Measurements from ENCODE around the gene KATNIP. TPM values are rescaled to one million over a fixed set of nuclear protein-coding genes. Genes with fewer than 3 reads are reported as not detected.

Gene KATNIP
- polyA plus RNA-seq, 1 of the 3 experiments (the other 2 are of a cell fraction), result 25.5 TPM

DNA sequence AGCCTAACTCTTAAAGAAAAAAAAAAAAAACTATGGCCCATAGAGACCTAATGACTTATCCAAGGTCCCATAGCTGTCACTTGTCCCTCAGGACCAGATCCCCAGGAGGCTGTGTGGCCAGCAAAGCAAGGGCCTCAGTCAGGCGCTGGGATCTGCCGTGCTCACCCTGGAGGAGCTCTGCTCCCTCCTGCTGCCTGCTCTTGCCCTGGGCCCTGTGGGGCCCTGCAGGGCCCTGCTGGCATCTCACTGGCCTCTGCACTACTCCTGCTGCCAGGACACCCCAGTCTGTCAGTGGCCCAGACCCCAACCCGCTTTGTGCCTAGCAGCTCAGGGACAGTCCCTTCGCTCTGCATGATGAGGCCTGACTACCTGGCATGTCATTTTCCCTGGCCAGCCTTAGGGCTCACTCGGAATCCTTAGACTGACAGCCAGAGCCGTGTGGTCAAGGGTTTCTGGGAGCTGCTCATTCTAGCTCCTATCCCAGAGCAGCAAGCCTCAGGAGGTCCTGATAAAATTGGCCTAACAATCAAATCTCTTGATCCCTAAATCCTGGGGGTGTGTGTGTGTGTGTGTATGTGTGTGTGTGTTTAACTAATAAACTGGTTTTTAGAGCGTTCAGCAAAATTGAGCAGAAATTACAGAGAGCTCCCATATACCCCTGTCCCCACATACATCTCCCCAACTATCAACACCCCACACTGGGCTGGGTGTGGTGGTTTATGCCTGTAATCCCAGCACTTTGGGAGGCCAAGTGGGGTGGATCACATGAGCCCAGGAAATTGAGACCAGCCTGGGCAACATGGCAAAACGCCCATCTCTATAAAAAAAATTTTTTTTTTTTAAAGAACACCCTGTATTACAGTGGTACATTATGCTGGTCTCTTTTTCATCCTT lies 21.7 kb downstream of the KATNIP start:
- no peaks in the 10 kb centered on the region for H3K9me3 ChIP-seq
- peaks cover 0 to 8% of the 10 kb centered on the region in 2 experiments for H3K36me3 ChIP-seq (replicated peaks in 1 of 2; ENCODE audit: control insufficient read depth in 1 of 2, insufficient read depth in 2 of 2, low read length in 1 of 2)
- no peaks in the 10 kb centered on the region for H4K20me1 ChIP-seq (ENCODE audit: insufficient read depth)
- DNase-seq, result no peak
- ChIA-PET POLR2A (no interaction called here), CTCF (no interaction called here)
- H3K4me1 ChIP-seq (ENCODE audit: control insufficient read depth in 1 of 2, insufficient read depth in 2 of 2, low read depth in 1 of 2, low read length in 1 of 2), result peaks cover 9 to 11% of the 10 kb centered on the region in 2 experiments; a peak in 2 of 4 replicates
- TF ChIP-seq FOXM1 (IDR thresholded peaks at IDR 0.05; ENCODE audit: low read depth) (no peak), FOXJ3 (CRISPR knock-in tag; IDR thresholded peaks at IDR 0.05) (no peak), MEF2A (IDR thresholded peaks at IDR 0.05; ENCODE audit: borderline replicate concordance, low read depth) (no peak), GATA2 (CRISPR knock-in tag; IDR thresholded peaks at IDR 0.05) (no peak), MXI1 (IDR thresholded peaks at IDR 0.05; ENCODE audit: low read depth, low read length) (no peak), GABPA (IDR thresholded peaks at IDR 0.05; ENCODE audit: low read depth) (no peak), POLR2AphosphoS5 (IDR thresholded peaks at IDR 0.05; ENCODE audit: low read depth, low read length) (no peak), JUND (IDR thresholded peaks at IDR 0.05) (no peak), CHD2 (IDR thresholded peaks at IDR 0.05; ENCODE audit: low read length, partially characterized antibody) (no peak), FOSL2 (IDR thresholded peaks at IDR 0.05; ENCODE audit: borderline replicate concordance, low read depth) (no peak), TEAD4 (IDR thresholded peaks at IDR 0.05; ENCODE audit: borderline replicate concordance, insufficient read depth) (no peak), RFX5 (IDR thresholded peaks at IDR 0.05; ENCODE audit: low read length) (no peak), ELF1 (IDR thresholded peaks at IDR 0.05) (no peak), RXRA (IDR thresholded peaks at IDR 0.05; ENCODE audit: borderline replicate concordance, low read depth) (no peak), RAD21 (IDR thresholded peaks at IDR 0.05; ENCODE audit: low read length) (no peak)
- TF ChIP-seq, protein P1, sequence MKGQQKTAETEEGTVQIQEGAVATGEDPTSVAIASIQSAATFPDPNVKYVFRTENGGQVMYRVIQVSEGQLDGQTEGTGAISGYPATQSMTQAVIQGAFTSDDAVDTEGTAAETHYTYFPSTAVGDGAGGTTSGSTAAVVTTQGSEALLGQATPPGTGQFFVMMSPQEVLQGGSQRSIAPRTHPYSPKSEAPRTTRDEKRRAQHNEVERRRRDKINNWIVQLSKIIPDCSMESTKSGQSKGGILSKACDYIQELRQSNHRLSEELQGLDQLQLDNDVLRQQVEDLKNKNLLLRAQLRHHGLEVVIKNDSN (IDR thresholded peaks at IDR 0.05; ENCODE audit: borderline replicate concordance, low read depth), result no peak
- TF ChIP-seq, protein P2, sequence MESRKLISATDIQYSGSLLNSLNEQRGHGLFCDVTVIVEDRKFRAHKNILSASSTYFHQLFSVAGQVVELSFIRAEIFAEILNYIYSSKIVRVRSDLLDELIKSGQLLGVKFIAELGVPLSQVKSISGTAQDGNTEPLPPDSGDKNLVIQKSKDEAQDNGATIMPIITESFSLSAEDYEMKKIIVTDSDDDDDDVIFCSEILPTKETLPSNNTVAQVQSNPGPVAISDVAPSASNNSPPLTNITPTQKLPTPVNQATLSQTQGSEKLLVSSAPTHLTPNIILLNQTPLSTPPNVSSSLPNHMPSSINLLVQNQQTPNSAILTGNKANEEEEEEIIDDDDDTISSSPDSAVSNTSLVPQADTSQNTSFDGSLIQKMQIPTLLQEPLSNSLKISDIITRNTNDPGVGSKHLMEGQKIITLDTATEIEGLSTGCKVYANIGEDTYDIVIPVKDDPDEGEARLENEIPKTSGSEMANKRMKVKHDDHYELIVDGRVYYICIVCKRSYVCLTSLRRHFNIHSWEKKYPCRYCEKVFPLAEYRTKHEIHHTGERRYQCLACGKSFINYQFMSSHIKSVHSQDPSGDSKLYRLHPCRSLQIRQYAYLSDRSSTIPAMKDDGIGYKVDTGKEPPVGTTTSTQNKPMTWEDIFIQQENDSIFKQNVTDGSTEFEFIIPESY (IDR thresholded peaks at IDR 0.05; ENCODE audit: borderline replicate concordance, low read depth), result no peak
- TF ChIP-seq, protein P3, sequence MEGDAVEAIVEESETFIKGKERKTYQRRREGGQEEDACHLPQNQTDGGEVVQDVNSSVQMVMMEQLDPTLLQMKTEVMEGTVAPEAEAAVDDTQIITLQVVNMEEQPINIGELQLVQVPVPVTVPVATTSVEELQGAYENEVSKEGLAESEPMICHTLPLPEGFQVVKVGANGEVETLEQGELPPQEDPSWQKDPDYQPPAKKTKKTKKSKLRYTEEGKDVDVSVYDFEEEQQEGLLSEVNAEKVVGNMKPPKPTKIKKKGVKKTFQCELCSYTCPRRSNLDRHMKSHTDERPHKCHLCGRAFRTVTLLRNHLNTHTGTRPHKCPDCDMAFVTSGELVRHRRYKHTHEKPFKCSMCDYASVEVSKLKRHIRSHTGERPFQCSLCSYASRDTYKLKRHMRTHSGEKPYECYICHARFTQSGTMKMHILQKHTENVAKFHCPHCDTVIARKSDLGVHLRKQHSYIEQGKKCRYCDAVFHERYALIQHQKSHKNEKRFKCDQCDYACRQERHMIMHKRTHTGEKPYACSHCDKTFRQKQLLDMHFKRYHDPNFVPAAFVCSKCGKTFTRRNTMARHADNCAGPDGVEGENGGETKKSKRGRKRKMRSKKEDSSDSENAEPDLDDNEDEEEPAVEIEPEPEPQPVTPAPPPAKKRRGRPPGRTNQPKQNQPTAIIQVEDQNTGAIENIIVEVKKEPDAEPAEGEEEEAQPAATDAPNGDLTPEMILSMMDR (IDR thresholded peaks at IDR 0.05), result no peak
- TF ChIP-seq, protein P4, sequence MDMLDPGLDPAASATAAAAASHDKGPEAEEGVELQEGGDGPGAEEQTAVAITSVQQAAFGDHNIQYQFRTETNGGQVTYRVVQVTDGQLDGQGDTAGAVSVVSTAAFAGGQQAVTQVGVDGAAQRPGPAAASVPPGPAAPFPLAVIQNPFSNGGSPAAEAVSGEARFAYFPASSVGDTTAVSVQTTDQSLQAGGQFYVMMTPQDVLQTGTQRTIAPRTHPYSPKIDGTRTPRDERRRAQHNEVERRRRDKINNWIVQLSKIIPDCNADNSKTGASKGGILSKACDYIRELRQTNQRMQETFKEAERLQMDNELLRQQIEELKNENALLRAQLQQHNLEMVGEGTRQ (IDR thresholded peaks at IDR 0.05; ENCODE audit: borderline replicate concordance, low read depth, low read length), result no peak
- H2AFZ ChIP-seq (ENCODE audit: low read depth), result no peak overlapping the region
- H3K27ac ChIP-seq (ENCODE audit: low read depth in 2 of 2, low read length in 1 of 2), result peak overlapping the region in 1 of 2 experiments; percentile 26; a peak in 1 of 4 replicates
- no peak overlapping the region for H3K4me3 ChIP-seq (ENCODE audit: low read depth in 2 of 2, low read length in 1 of 2)
- H3K4me2 ChIP-seq, result peak overlapping the region; percentile 38; the same call in 1 of the 2 replicates
- no peak overlapping the region for H3K9ac ChIP-seq
- peaks cover 10% of the 10 kb centered on the region for H3K79me2 ChIP-seq (ENCODE audit: insufficient read depth)
- WGBS (ENCODE audit: low lambda C conversion rate), result 85% methylated on average over 5 of the region's 8 CpGs
- no peaks in the 10 kb centered on the region for H3K27me3 ChIP-seq (ENCODE audit: insufficient read depth)
- no peaks in the 10 kb centered on the region for H3F3A ChIP-seq (replicated peaks; ENCODE audit: insufficient read depth)
- H3K9me2 ChIP-seq, result no peaks in the 10 kb centered on the region

Data from SK-N-SH (cell line).